Heart left ventricle (tissue), 13 donors: Measurements from ENCODE around the gene ZNF23.

ENCODE experiments used
- POLR2A ChIP-seq, 2 donors: fragments of 450-650 bp; IDR thresholded peaks; one replicate each; pipeline ENCODE4 v1.6.1; 2017; ENCODE audit warnings: antibody characterized with exemption in 2 of 2, mild to moderate bottlenecking in 2 of 2, moderate library complexity in 2 of 2
- TF ChIP-seq, protein P1 (sequence below), 12 donors: fragments of 200-600 bp; sonication (generic) in 4 of 12; IDR thresholded peaks; one replicate each; pipeline versions ENCODE4 v1.5.0 to v1.8.0; 2018 to 2022; ENCODE audit warnings: antibody characterized with exemption in 12 of 12, mild to moderate bottlenecking in 5 of 12
- donor health status: ischemic (EF 13 %, LVEDD 7.1; RV severe dilation, severe dysfunction).
- donor health status: DM: no; HTN: yes; CAD: no.
- donor health status: DM: no; HTN: no; CAD: no.
- donor health status: ischemic (EF 25% LVEDD 6.9; RV normal size, moderate dysfunction).
- donor health status: ischemic (EF 25% LVEDD 5.7; RV mildly dilated, moderate dysfunction).
- donor health status: ischemic (EF 35%, LVEDD 5.7; RV mildly dilated, moderate dysfunction).
- donor health status: nonischemic (EF 11% LVEDD 7.7; RV severe dilation, severe dysfunction).
- donor health status: DM: yes; HTN: yes; CAD: no.
- donor health status: PGD.
- donor health status: ischemic (EF 29% LVEDD 5.4; RV normal size, mild dysfunction).
- donor health status: nonischemic (EF 23%, LVEDD 6.1; RV moderate dilation, normal function).

DNA sequence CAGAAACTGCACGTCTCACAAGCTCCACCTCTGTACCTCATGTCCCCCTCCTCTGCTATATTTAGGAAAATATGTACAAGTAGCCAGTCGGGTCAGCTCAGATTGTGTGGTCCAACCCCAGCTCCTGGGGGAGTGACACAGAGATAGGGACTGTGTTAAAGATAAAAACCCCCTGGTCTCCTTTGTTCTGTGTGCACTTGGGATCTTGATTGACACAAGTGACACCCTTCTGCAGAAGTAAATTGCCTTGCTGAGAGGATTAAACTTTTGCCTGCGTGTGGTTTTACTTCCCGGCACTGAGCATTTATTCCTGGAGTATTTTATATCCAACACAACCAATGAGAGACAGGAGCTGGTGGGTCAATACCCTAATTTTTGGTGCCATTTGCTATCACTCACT, 57.7 kb downstream of the ZNF23 start:
- TF ChIP-seq, protein P1, sequence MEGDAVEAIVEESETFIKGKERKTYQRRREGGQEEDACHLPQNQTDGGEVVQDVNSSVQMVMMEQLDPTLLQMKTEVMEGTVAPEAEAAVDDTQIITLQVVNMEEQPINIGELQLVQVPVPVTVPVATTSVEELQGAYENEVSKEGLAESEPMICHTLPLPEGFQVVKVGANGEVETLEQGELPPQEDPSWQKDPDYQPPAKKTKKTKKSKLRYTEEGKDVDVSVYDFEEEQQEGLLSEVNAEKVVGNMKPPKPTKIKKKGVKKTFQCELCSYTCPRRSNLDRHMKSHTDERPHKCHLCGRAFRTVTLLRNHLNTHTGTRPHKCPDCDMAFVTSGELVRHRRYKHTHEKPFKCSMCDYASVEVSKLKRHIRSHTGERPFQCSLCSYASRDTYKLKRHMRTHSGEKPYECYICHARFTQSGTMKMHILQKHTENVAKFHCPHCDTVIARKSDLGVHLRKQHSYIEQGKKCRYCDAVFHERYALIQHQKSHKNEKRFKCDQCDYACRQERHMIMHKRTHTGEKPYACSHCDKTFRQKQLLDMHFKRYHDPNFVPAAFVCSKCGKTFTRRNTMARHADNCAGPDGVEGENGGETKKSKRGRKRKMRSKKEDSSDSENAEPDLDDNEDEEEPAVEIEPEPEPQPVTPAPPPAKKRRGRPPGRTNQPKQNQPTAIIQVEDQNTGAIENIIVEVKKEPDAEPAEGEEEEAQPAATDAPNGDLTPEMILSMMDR (IDR thresholded peaks at IDR 0.05), result no peak
- TF ChIP-seq POLR2A (IDR thresholded peaks at IDR 0.05), result no peak
